NCI-H69 (cell line): ENCODE measurements around the gene TRIM14.

ENCODE experiments used
- DNase-seq: peaks from one replicate; lab custom pipeline; 2025; lab: John Stamatoyannopoulos, UW

TRIM14 gene, protein sequence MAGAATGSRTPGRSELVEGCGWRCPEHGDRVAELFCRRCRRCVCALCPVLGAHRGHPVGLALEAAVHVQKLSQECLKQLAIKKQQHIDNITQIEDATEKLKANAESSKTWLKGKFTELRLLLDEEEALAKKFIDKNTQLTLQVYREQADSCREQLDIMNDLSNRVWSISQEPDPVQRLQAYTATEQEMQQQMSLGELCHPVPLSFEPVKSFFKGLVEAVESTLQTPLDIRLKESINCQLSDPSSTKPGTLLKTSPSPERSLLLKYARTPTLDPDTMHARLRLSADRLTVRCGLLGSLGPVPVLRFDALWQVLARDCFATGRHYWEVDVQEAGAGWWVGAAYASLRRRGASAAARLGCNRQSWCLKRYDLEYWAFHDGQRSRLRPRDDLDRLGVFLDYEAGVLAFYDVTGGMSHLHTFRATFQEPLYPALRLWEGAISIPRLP

DNA sequence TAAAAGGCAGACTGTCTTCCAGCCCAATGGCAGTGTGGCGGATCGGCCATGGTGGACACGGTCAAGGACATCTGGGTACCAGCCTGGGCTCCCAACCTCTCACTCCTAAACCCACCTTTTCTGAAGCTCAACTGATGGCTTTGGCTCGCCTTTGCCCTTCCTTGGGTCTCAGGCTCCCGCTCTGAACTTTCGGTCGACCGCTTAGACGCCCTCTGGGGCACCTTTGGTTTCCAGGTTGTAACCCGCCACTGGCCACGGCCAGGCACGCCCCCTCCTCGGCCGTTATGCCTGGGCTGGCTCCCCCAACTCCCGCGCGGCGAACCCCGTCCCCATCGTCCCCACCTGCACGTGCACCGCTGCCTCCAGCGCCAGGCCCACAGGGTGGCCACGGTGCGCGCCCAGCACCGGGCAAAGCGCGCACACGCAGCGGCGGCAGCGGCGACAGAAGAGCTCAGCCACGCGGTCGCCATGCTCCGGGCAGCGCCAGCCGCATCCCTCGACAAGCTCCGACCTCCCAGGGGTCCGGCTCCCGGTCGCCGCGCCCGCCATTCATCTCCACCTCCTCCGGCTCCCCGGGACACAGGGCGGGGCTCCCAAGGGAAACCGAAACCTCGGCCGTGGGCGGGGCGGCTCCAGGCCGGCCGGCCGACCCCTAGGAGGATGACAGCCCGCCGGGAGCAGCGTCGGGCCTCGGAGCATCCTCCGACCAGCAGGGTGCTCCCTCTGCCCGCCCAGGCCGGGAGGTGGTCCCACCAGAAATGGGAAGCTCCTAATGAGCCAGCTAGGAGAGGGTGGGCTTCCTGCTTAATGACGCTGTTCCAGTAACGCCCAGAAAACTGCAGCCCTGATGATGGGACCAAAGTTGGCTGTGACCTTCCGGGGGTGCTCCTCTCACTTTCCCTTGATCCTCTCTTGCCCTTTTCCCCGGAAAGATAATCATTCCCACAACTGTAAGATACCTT lies at the start of gene TRIM14:
TSS of gene TRIM14 (minus strand) at position 583 of the 962 bp plus-strand sequence. CDS start at position 549, 34 bp downstream.
- peak; percentile 80 for DNase-seq

- DNase-seq: peak; percentile 33
Measured at GRCh38 chr9:98168153-98168780, 49.2 kb upstream of the TRIM14 start.

DNA sequence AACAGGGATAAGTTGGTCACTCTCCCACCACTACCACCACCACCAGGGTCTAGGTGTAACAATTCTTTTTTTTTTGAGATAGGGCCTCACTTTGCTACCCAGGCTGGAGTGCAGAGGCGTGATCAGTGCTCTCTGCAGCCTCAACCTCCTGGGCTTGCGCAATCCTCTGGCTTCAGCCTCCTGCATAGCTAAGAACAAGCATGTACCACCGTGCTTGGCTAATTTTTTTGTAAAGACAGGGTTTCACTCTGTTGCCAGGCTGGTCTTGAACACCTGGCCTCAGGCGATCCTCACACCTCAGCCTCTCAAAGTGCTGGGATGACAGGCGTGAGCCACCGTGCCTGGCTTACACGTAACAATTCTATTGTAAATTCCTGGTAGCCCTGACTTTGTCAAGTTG lies 45.9 kb upstream of the TRIM14 start:
- no peak for DNase-seq

DNA sequence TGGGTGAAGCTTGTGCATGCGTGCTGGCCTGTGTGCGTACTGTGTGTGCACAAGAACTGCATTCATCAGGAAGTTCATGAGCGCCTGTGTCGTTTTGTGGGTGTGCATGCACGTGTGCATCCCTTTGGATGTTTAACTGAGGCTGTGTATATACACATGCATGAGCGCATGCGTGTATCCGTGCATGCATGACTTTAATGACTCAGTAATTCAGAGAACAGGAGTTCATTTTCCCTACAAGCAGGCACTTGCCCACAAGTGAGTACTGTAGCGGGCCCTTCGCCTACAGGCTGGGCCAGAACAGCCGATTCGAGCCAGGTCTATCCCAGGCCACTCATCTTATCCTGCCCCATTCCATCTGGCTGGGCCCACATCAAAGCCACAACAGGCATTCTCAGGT lies 43.6 kb upstream of the TRIM14 start:
- no peak for DNase-seq

DNA sequence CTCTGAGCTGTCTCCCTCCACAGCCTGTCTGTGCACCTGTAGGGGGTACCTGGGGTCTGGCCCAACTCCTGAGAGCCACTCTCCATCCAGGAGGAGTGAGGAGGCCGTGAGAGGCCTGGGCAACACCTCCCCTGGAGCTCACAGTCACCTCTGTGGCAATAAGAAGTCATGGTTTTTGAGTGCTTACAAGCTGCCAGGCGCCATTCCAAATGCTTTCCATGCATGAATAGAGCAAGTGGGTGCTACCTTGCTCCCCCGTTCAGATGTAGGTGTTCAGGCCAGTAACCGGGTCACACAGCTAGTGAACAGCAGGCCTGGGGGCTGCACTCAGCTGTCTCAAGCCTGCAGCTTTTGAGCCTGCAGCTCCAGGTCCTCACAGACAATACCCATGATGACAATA lies 42.8 kb upstream of the TRIM14 start:
- DNase-seq: no peak

DNA sequence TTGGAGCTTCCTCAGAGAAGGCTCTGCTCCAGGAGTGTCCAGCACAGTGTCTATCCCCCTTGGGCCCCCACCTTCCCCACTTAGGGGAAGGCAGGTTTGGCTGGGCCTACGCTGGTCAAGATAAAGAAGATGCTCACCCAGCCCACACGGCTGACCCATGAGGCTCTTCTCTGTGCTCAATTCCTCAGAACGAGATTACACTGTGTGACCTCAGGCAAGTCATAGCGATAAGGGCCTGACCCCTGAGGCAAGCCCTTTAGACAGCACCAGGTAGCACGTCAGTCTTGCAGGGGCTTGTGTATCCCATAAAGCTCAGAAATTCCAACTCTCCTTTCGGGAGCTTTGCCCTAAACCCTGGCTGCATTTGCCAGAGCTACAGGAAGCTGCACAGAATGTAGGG lies 40.8 kb upstream of the TRIM14 start:
- DNase-seq: no peak

DNA sequence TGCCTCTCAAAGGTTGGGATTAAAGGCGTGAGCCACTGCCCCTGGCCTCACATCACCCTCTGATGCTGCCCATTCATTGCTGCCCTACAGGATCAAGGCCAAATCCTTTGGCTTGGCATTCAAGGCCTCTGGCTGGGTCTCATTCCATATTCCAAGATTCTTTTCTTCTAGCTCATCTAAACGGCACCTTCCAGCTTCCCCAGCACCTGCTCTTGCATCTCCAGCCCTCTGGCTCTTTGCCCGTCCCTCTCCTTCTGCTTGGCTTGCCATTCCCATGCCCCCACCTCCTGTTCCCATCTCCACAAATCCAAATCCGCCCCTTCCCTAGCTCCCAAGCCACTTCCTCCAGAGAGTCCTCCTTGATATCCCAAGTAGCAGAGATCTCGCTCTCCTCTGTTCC lies 40.3 kb upstream of the TRIM14 start:
- DNase-seq: no peak

DNA sequence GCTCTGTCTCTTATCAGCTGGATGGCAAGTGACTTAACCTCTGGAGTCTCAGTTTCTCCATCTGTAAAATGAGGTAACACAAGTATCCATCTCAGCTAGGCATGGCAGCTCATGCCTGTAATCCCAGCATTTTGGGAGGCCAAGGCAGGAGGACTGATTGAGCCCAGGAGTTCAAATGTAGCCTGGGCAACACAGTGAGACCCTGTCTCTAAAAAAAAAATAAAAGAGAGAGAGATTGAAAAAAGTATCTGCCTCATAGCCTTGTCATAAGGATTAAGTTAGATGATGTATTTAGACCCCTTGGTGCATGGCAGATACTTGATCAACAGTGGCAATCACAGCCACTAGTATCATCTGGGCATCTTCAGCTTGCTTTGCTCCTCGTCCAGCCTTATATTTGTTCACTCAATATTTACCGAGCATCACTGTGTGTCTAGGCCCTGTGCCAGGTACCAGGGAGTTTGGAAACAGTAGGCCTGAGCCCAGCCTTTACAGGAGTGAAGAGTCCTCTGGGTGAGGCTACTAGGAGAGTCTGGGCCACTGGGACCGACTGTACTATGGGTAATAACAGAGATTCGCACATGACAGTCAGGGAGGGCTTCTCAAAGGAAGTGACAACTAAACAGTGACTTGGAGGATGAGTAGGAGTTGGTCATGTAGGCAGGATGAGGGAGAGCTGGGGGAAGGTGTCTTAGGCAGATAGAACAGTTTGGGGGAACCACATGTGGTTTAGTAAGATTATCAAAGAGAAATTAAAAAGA lies 39.2 kb upstream of the TRIM14 start:
- DNase-seq: peak; percentile 96

DNA sequence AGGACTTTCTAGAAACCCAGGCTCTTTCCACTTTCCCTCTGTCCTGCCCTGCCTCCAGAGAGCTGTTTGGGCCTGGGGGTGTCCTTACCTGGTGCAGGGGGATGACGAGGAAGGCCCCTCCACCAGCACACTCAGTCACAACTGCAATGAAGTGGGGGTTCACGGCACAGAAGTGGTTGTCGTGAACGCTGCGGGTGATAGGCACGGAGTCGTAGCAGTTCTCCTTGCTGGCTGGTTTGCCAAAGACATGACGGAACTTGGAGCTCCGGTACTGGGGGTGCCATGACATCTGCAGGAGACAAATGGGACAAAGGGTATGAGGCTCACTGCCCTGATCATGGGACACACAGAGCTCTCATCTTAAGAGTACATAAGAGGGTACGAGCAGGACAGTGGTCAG lies 38.4 kb upstream of the TRIM14 start:
- no peak for DNase-seq

DNA sequence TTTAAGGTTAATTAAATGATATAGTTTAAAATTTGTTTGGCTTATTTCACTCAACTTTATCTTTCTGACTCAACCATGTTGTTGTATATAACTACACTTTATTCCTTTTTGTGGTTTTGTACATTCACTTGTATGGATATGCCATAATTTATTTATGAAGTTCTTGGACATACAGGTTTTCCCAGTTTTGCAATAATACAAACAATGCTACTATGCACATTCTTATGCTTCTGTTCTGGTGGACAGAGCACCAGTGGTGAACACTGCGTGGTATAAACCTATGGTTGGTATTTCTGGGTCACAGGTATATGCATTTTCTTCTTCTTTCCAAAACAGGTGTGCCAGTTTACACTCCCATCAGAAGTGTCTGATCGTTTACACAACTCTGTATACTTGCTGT lies 35.7 kb upstream of the TRIM14 start:
- peak; percentile 24 for DNase-seq

DNA sequence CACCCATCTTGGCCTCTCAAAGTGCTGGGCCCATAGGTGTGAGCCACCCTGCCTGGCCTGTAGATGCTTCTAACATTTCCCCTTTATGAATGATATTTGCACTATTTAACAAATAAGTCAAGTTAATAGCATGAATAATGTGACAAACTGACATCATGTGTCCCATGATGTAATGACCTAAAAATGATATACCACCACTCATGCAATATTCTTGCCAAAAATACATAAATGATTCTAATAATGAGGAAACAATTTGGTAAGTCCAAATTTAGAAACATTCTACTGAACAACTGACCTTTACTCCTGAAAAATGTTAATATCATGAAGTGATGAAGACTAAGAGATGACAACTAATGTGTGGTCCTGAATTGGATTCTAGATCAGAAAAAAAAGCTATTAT lies 33.5 kb upstream of the TRIM14 start:
- DNase-seq: no peak

DNA sequence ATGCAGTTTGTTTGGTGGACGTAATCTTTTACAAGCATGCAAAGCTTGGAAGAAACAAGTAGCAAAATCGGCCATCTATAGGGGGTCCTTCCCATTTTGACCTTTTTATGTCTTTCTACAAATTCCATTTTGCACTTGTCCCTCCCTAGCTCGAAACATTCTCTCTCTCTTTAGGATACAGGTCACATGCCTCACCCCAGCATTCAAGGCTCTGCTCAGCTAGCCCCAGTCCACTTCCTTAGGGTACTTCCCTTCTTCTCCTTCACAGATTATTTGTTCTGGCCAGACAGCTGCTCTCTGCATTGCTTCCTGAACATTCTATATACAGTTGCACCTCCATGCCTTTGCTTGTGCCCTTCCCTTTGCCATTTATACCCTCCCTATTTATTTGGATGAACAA lies 31.7 kb upstream of the TRIM14 start:
- DNase-seq: peak; percentile 30

DNA sequence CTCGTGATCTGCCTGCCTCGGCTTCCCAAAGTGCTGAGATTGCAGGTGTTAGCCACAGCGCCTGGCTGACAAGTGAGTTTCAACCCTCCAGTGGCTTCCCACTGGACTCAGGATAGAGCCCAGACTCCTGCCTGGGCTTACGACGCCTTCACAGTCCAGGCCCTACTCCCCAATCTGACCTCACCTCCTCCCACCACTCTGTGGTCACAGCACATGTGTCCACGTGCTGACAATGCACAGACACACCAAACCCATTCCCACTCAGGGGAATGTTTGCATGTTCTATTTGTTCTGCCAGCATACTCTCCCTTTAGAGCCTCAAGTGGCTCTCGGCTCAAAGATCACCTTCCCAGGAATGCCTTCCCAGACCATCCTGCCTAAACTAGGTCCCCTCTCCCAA lies 31.1 kb upstream of the TRIM14 start:
- peak; percentile 26 for DNase-seq

DNA sequence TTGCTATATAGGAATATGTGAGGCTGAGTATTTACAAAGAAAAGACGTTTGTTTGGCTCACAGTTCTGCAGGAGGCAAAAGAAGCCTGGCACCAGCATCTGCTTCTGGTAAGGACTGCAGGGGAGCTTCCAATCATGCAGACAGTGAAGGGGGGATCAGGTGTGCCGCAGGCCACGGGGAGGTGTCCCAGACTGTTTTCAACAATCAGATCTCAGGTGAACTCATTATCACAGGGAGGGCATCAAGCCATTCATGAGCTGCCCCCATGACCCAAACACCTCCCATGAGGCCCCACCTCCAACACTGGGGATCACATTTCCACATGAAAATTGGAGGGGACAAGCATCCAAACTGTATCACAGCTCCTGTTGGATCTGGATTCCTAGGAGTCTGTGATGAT lies 30.4 kb upstream of the TRIM14 start:
- DNase-seq: peak; percentile 80

DNA sequence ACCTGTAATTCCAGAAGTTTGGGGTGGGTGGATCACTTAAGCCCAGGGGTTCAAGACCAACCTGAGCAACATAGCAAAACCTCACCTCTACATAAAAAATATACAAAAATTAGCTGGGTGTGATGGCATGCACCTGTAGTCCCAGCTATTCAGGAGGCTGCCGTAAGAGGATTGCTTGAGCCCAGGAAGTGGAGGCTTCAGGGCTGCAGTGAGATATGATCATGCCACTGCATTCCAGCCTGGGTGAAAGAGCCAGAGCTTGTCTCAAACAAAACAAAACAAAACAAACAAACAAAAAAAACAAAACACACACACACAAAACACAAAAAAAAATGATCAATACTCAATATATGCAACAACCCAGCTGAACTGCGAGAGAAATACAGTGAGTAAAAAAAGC lies 29.5 kb upstream of the TRIM14 start:
- DNase-seq: no peak

GRCh38 chr9:98147582-98147981 lies 28.6 kb upstream of the TRIM14 start:
- no peak for DNase-seq

GRCh38 chr9:98146101-98146991 lies 27.3 kb upstream of the TRIM14 start:
- DNase-seq: peak; percentile 95

DNA sequence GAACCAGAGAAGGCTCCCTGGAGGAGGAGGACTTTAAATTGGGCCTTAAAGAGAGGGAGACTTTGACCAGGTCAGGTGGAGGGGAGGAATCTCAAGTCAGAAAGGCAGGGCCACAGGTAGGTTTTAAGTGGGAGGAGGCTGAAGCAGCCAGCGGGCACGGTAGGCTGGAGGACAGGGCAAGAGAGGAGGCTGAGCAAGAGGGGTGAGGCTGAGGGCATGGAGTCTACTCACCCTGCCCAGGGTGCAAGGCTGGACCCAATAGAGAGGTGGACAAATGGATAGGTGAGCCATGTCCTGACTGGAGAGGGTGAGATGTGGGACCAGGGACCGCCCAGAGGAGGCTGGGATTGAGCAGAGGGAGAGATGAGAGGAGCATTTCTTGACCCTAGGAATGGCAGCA lies 25.6 kb upstream of the TRIM14 start:
- no peak for DNase-seq

- no peak for DNase-seq
Measured at GRCh38 chr9:98144076-98144475, 25.1 kb upstream of the TRIM14 start.

- peak; percentile 55 for DNase-seq
Measured at GRCh38 chr9:98142925-98143481, 24.0 kb upstream of the TRIM14 start.
